Measurements from ENCODE around the gene PTPRJ. TPM values are rescaled to one million over a fixed set of nuclear protein-coding genes. Genes with fewer than 3 reads are reported as not detected.

Gene PTPRJ
- polyA plus RNA-seq, 3 donors = 10.0 to 36.4 (median 14.6) TPM

- H3K4me3 Mint-ChIP-seq = no peak overlapping the region
- H3K27me3 Mint-ChIP-seq (ENCODE audit: low read depth in 3 of 3) = peaks cover 0 to 2% (median 0%) of the 10 kb centered on the region in 3 donors
- Histone ChIP-seq H3K79me2 (ENCODE audit: insufficient read depth, low read length) (no peaks in the 10 kb centered on the region), H3K36me3 (replicated peaks in 1 of 2; ENCODE audit: control insufficient read depth in 1 of 2, insufficient read depth in 2 of 2, low read length in 2 of 2) (no peaks in the 10 kb centered on the region), H3K27ac (ENCODE audit: low read depth in 1 of 2, low read length in 2 of 2) (no peak overlapping the region), H3K9ac (ENCODE audit: insufficient read depth, low read length, poor library complexity, severe bottlenecking) (no peak overlapping the region), H3K4me2 (replicated peaks; ENCODE audit: extremely low read depth, low read length, poor library complexity, severe bottlenecking) (no peak overlapping the region), H3K9me3 (replicated peaks in 1 of 2; ENCODE audit: control insufficient read depth in 1 of 2, insufficient read depth in 1 of 2, low read length in 2 of 2) (no peaks in the 10 kb centered on the region), H2AFZ (ENCODE audit: insufficient read depth, low read depth, low read length, poor library complexity, severe bottlenecking) (no peak overlapping the region), H3K4me3 (replicated peaks in 1 of 3; ENCODE audit: low read depth in 2 of 3, low read length in 3 of 3) (no peak overlapping the region), H3K27me3 (ENCODE audit: control insufficient read depth in 2 of 2, insufficient read depth in 2 of 2, low read length in 2 of 2) (no peaks in the 10 kb centered on the region), H3K4me1 (ENCODE audit: control insufficient read depth in 1 of 2, insufficient read depth in 2 of 2, low read length in 2 of 2) (peaks cover 18 to 22% of the 10 kb centered on the region in 2 donors), H4K20me1 (ENCODE audit: insufficient read depth, low read length) (no peaks in the 10 kb centered on the region)
- WGBS (ENCODE audit: insufficient coverage) = 95% methylated on average over 2 of the region's 4 CpGs
- H3K36me3 Mint-ChIP-seq = no peaks in the 10 kb centered on the region
- intact Hi-C loops (cut with micrococcal nuclease) = no loop called here
- peaks cover 31% of the 10 kb centered on the region for H3K4me1 Mint-ChIP-seq
- H3K9me3 Mint-ChIP-seq = peaks cover 0 to 1% (median 0%) of the 10 kb centered on the region in 7 donors
- DNase-seq = no peak
- TF ChIP-seq CTCF (IDR thresholded peaks at IDR 0.05) = no peak
- peak overlapping the region in 2 of 7 donors; percentile 2 to 27 for H3K27ac Mint-ChIP-seq
These were observed 25.2 kb upstream of the PTPRJ start for GRCh38 chr11:47955061-47955755.

- WGBS (ENCODE audit: insufficient coverage) = 100% methylated on average over 1 of the region's 6 CpGs
These were observed 20.3 kb upstream of the PTPRJ start for GRCh38 chr11:47960015-47960414.

More at GRCh38 chr11:47960015-47960414, 20.3 kb upstream of the PTPRJ start:
- Histone ChIP-seq H3K9me3 (replicated peaks in 1 of 2; ENCODE audit: control insufficient read depth in 1 of 2, insufficient read depth in 1 of 2, low read length in 2 of 2) (no peaks in the 10 kb centered on the region), H3K27me3 (ENCODE audit: control insufficient read depth in 2 of 2, insufficient read depth in 2 of 2, low read length in 2 of 2) (no peaks in the 10 kb centered on the region), H3K27ac (ENCODE audit: low read depth in 1 of 2, low read length in 2 of 2) (no peak overlapping the region), H2AFZ (ENCODE audit: insufficient read depth, low read depth, low read length, poor library complexity, severe bottlenecking) (no peak overlapping the region), H3K79me2 (ENCODE audit: insufficient read depth, low read length) (no peaks in the 10 kb centered on the region), H3K4me1 (ENCODE audit: control insufficient read depth in 1 of 2, insufficient read depth in 2 of 2, low read length in 2 of 2) (no peaks in the 10 kb centered on the region), H3K9ac (ENCODE audit: insufficient read depth, low read length, poor library complexity, severe bottlenecking) (no peak overlapping the region), H3K36me3 (replicated peaks in 1 of 2; ENCODE audit: control insufficient read depth in 1 of 2, insufficient read depth in 2 of 2, low read length in 2 of 2) (no peaks in the 10 kb centered on the region), H4K20me1 (ENCODE audit: insufficient read depth, low read length) (no peaks in the 10 kb centered on the region), H3K4me2 (replicated peaks; ENCODE audit: extremely low read depth, low read length, poor library complexity, severe bottlenecking) (no peak overlapping the region), H3K4me3 (replicated peaks in 1 of 3; ENCODE audit: low read depth in 2 of 3, low read length in 3 of 3) (no peak overlapping the region)
- Mint-ChIP-seq H3K27ac (no peak overlapping the region), H3K4me1 (peaks cover 5% of the 10 kb centered on the region), H3K9me3 (peaks cover 0 to 1% (median 0%) of the 10 kb centered on the region in 7 donors), H3K27me3 (ENCODE audit: low read depth in 3 of 3) (peaks cover 0 to 2% (median 0%) of the 10 kb centered on the region in 3 donors), H3K4me3 (no peak overlapping the region), H3K36me3 (no peaks in the 10 kb centered on the region)
- no peak for DNase-seq
- intact Hi-C loops (cut with micrococcal nuclease) = no loop called here
- no peak for TF ChIP-seq CTCF (IDR thresholded peaks at IDR 0.05)
